H1 (cell line): Measurements from ENCODE around the gene FECH. TPM values are rescaled to one million over a fixed set of nuclear protein-coding genes. Genes with fewer than 3 reads are reported as not detected.

Experiments
- CTCF ChIA-PET: fragments of 300-600 bp; sonication (Branson Sonifier 250); formaldehyde crosslinking; loops from one replicate; lab custom pipeline; 2021; ENCODE audit not compliant: partially characterized antibody; lab: Charles Lee
- POLR2A ChIA-PET: fragments of 300-600 bp; sonication (Branson Sonifier 250); formaldehyde crosslinking; loops from one replicate; lab custom pipeline; 2021; ENCODE audit warnings: inconsistent platforms; ENCODE audit not compliant: partially characterized antibody; lab: Charles Lee
- DNase-seq, 2 experiments: peaks; one replicate each; pipeline versions ENCODE4 v3.0.0 to v3.0.0-alpha.2; 2010 to 2022; ENCODE audit warnings: low spot score in 2 of 2, low read depth in 1 of 2, mixed read lengths in 1 of 2
- FAIRE-seq: peaks from 2 replicates; lab custom pipeline; 2011; peaks lifted over from hg19 to GRCh38; lab: Jason Lieb, UNC
- H2AFZ ChIP-seq: 2 replicates; pipeline ENCODE4 v1.8.1; 2012; ENCODE audit warnings: low read length, inconsistent platforms
- H2AK5ac ChIP-seq: 2 replicates; pipeline ENCODE4 v1.6.1; 2013; ENCODE audit warnings: low read depth, low read length
- H2BK120ac ChIP-seq: replicated peaks from 2 replicates; pipeline ENCODE3; 2013; ENCODE audit warnings: low read depth, low read length, inconsistent platforms
- H2BK12ac ChIP-seq: 2 replicates; pipeline ENCODE4 v1.6.1; 2013; ENCODE audit warnings: low read depth, low read length
- H2BK15ac ChIP-seq: 2 replicates; pipeline ENCODE4 v1.6.1; 2013; ENCODE audit warnings: low read length
- H2BK20ac ChIP-seq: 2 replicates; pipeline ENCODE4 v1.6.1; 2013; ENCODE audit warnings: low read length
- H2BK5ac ChIP-seq: 2 replicates; pipeline ENCODE4 v1.6.1; 2013; ENCODE audit warnings: low read depth, low read length
- H3K14ac ChIP-seq: 2 replicates; pipeline ENCODE4 v1.6.1; 2013; ENCODE audit warnings: inconsistent platforms; ENCODE audit not compliant: insufficient read length
- H3K18ac ChIP-seq: 2 replicates; pipeline ENCODE4 v1.6.1; 2013; ENCODE audit warnings: low read length; ENCODE audit errors: extremely low read depth
- H3K23ac ChIP-seq: 2 replicates; pipeline ENCODE4 v1.6.1; 2013; ENCODE audit warnings: inconsistent platforms; ENCODE audit not compliant: insufficient read length
- H3K23me2 ChIP-seq: 2 replicates; pipeline ENCODE4 v1.6.1; 2013; ENCODE audit warnings: low read depth, low read length
- H3K27ac ChIP-seq: 2 replicates; pipeline ENCODE4 v1.6.1; 2011; ENCODE audit warnings: low read depth, low read length, inconsistent platforms
- H3K27me3 ChIP-seq, 4 experiments: replicated peaks in 1 of 4; 1 replicate in 1 of 4; 2 replicates in 3 of 4; pipeline versions ENCODE4 v1.6.1 to v1.8.1; 2011 to 2013; ENCODE audit warnings: low read length in 3 of 4, mild to moderate bottlenecking in 3 of 4, inconsistent platforms in 2 of 4, mixed read lengths in 2 of 4, moderate library complexity in 1 of 4; ENCODE audit not compliant: control insufficient read depth in 3 of 4, insufficient read depth in 3 of 4; ENCODE audit errors: extremely low read depth in 1 of 4
- H3K36me3 ChIP-seq, 4 experiments: 2 replicates each; pipeline versions ENCODE4 v1.6.1 to v1.8.1; 2011 to 2013; ENCODE audit warnings: mild to moderate bottlenecking in 4 of 4, low read length in 3 of 4, moderate library complexity in 2 of 4, control low read depth in 1 of 4, inconsistent platforms in 1 of 4; ENCODE audit not compliant: insufficient read depth in 4 of 4, control insufficient read depth in 2 of 4
- H3K4ac ChIP-seq: replicated peaks from 2 replicates; pipeline ENCODE3; 2013; ENCODE audit warnings: low read length, low read depth, mixed read lengths, inconsistent platforms; ENCODE audit not compliant: insufficient read length
- H3K4me1 ChIP-seq, 4 experiments: replicated peaks in 1 of 4; 1 replicate in 1 of 4; 2 replicates in 3 of 4; pipeline versions ENCODE4 v1.6.1 to v1.8.1; 2011 to 2013; ENCODE audit warnings: low read length in 3 of 4, inconsistent platforms in 2 of 4, mixed read lengths in 1 of 4; ENCODE audit not compliant: insufficient read depth in 4 of 4, control insufficient read depth in 3 of 4
- H3K4me2 ChIP-seq, 2 experiments: 2 replicates each; pipeline versions ENCODE4 v1.6.1 to v1.8.1; 2011 to 2013; ENCODE audit warnings: low read depth in 2 of 2, low read length in 2 of 2, control low read depth in 1 of 2, inconsistent platforms in 1 of 2, mild to moderate bottlenecking in 1 of 2; ENCODE audit not compliant: insufficient read depth in 1 of 2
- H3K4me3 ChIP-seq, 4 experiments: fragments of 200-600, 300-600 bp in 1 of 4; sonication (generic), shearing (Covaris generic), sonication (Bioruptor Twin) in 1 of 4; 2 replicates each; pipeline versions ENCODE4 v1.5.1 to v1.8.1; 2011 to 2016; ENCODE audit warnings: low read length in 4 of 4, low read depth in 3 of 4, control low read depth in 2 of 4, inconsistent platforms in 2 of 4, mild to moderate bottlenecking in 2 of 4, mixed read lengths in 1 of 4, moderate library complexity in 1 of 4; ENCODE audit not compliant: insufficient read depth in 2 of 4; ENCODE audit errors: extremely low read depth in 1 of 4
- H3K56ac ChIP-seq: replicated peaks from 2 replicates; pipeline ENCODE3; 2013; ENCODE audit warnings: low read depth, mild to moderate bottlenecking, mixed read lengths, low read length, inconsistent platforms; ENCODE audit not compliant: insufficient read length
- H3K79me1 ChIP-seq: 2 replicates; pipeline ENCODE4 v1.6.1; 2013; ENCODE audit warnings: low read depth, low read length, control low read depth
- H3K79me2 ChIP-seq, 2 experiments: 2 replicates each; pipeline versions ENCODE4 v1.6.1 to v1.8.1; 2012 to 2013; ENCODE audit warnings: low read length in 2 of 2, mild to moderate bottlenecking in 2 of 2, inconsistent platforms in 1 of 2; ENCODE audit not compliant: insufficient read depth in 2 of 2, control insufficient read depth in 1 of 2
- H3K9ac ChIP-seq, 4 experiments: replicated peaks in 1 of 4; 1 replicate in 1 of 4; 2 replicates in 3 of 4; pipeline versions ENCODE4 v1.6.1 to v1.8.1; 2011 to 2013; ENCODE audit warnings: low read depth in 3 of 4, low read length in 3 of 4, control low read depth in 2 of 4, mild to moderate bottlenecking in 2 of 4, moderate library complexity in 2 of 4, inconsistent platforms in 1 of 4; ENCODE audit errors: extremely low read depth in 1 of 4
- H3K9me3 ChIP-seq, 2 experiments: 2 replicates each; pipeline versions ENCODE4 v1.6.1 to v1.8.1; 2012 to 2013; ENCODE audit warnings: mild to moderate bottlenecking in 2 of 2, moderate library complexity in 2 of 2, control low read depth in 1 of 2, inconsistent platforms in 1 of 2, low read depth in 1 of 2, low read length in 1 of 2, mixed read lengths in 1 of 2; ENCODE audit not compliant: insufficient read depth in 2 of 2
- H4K20me1 ChIP-seq, 2 experiments: replicated peaks in 1 of 2; 2 replicates each; pipeline versions ENCODE3 to v1.8.1; 2011 to 2013; ENCODE audit warnings: inconsistent platforms in 2 of 2, low read length in 2 of 2, mild to moderate bottlenecking in 1 of 2; ENCODE audit not compliant: insufficient read depth in 2 of 2, control insufficient read depth in 1 of 2
- H4K5ac ChIP-seq: 2 replicates; pipeline ENCODE4 v1.6.1; 2013; ENCODE audit warnings: low read length, low read depth, mixed read lengths, inconsistent platforms; ENCODE audit not compliant: insufficient read length
- H4K8ac ChIP-seq: 2 replicates; pipeline ENCODE4 v1.8.0; 2013; ENCODE audit warnings: mild to moderate bottlenecking, moderate library complexity, low read length, inconsistent platforms; ENCODE audit not compliant: insufficient read depth; ENCODE audit errors: extremely low read depth
- H4K91ac ChIP-seq: replicated peaks from 2 replicates; pipeline ENCODE3; 2013; ENCODE audit warnings: low read length, mixed read lengths, inconsistent platforms; ENCODE audit not compliant: insufficient read length
- CBX8 ChIP-seq: fragments of 300-800, 300-1000 bp; sonication (generic); IDR thresholded peaks from 2 replicates; pipeline ENCODE4 v1.7.1; 2016; ENCODE audit warnings: low read depth, low read length, borderline replicate concordance
- EGR1 ChIP-seq: IDR thresholded peaks from 2 replicates; pipeline ENCODE4 v1.6.1; 2011; ENCODE audit warnings: low read depth, low read length, borderline replicate concordance
- RXRA ChIP-seq: IDR thresholded peaks from 2 replicates; pipeline ENCODE4 v1.6.1; 2011; ENCODE audit warnings: low read depth, mild to moderate bottlenecking, low read length, moderate library complexity; ENCODE audit not compliant: insufficient read depth
- SAP30 ChIP-seq: fragments of 300-600 bp; sonication (generic); IDR thresholded peaks from 2 replicates; pipeline ENCODE4 v1.7.1; 2012; ENCODE audit warnings: low read length, moderate library complexity, mild to moderate bottlenecking, inconsistent platforms; ENCODE audit not compliant: insufficient read depth, insufficient replicate concordance
- WGBS, 2 experiments: shearing (Covaris generic) in 1 of 2; methylation state at CpG; one replicate each; pipeline versions ENCODE4 v1.1.6 to v1.1.7; 2013 to 2015; ENCODE audit warnings: low lambda C conversion rate in 2 of 2, mixed read lengths in 2 of 2, inconsistent platforms in 1 of 2, low coverage in 1 of 2, missing lambda C conversion rate in 1 of 2; ENCODE audit not compliant: insufficient replicate concordance in 2 of 2, insufficient coverage in 1 of 2, insufficient read length in 1 of 2; ENCODE audit errors: extremely low coverage in 1 of 2, missing lambda C conversion rate in 1 of 2; 5-methylcytosine and 5-hydroxymethylcytosine counted together
- polyA plus RNA-seq, 7 experiments: library from polyadenylated mRNA; depleted of rRNA in 3 of 7; stranded (reverse) in 5 of 7; unstranded in 2 of 7; fragments of >200 nt in 5 of 7; fragments of 200-250 nt in 2 of 7; gene quantifications; 1 replicate in 5 of 7; 2 replicates in 1 of 7; 4 replicates in 1 of 7; pipeline versions ENCODE4 v1.2.1 to v1.2.3, GENCODE V29; 2011 to 2013; ENCODE audit warnings: missing spikeins in 2 of 7, mixed read lengths in 2 of 7
- total RNA-seq: library from RNA; stranded (reverse); fragmentation: NEBNext Ultra II Directional; extraction: Animal tissue kit (Norgen Biotek cat#: 25700); gene quantifications from 2 replicates; pipeline ENCODE4 v1.2.1, GENCODE V29; 2021

FECH gene
- total and polyA plus RNA-seq, 2 of the 8 experiments (the other 6 are each of a cell fraction or from before 2014, with no cell fraction given): 13.1 to 26.6 TPM

GRCh38 chr18:57502624-57503023 lies 83.9 kb downstream of the FECH start:
- Histone ChIP-seq H2BK15ac (no peak overlapping the region), H2AFZ (no peak overlapping the region), H3K4ac (no peak overlapping the region), H3K36me3 (no peaks in the 10 kb centered on the region), H3K4me1 (no peaks in the 10 kb centered on the region), H3K23ac (no peak overlapping the region), H4K5ac (no peak overlapping the region), H2BK12ac (no peak overlapping the region), H3K4me3 (no peak overlapping the region), H2BK20ac (no peak overlapping the region), H3K27me3 (no peaks in the 10 kb centered on the region), H3K4me2 (no peak overlapping the region), H3K79me2 (no peaks in the 10 kb centered on the region), H3K56ac (no peak overlapping the region), H3K27ac (no peak overlapping the region), H3K18ac (no peak overlapping the region), H3K23me2 (no peaks in the 10 kb centered on the region), H3K79me1 (no peaks in the 10 kb centered on the region), H2BK5ac (no peak overlapping the region), H3K9me3 (no peaks in the 10 kb centered on the region), H3K14ac (no peak overlapping the region), H4K8ac (no peak overlapping the region), H2BK120ac (no peak overlapping the region), H3K9ac (no peak overlapping the region), H4K91ac (no peak overlapping the region), H2AK5ac (no peak overlapping the region), H4K20me1 (no peaks in the 10 kb centered on the region)
- WGBS, 2 experiments: 76% methylated on average over 9 of the region's 9 CpGs; no CpG with 5 or more reads in 1 of the 2 experiments
- CTCF ChIA-PET: interaction anchor here (0.8 to 1.9 kb wide), 3 partner anchors 10 to 56 kb away, joined by 3 to 9 read pairs (median 5); no protein-coding TSS in a partner anchor
- TF ChIP-seq CBX8: no peak
- TF ChIP-seq SAP30: no peak
- no peak for TF ChIP-seq EGR1
- TF ChIP-seq RXRA: no peak
- FAIRE-seq (no peak), DNase-seq (no peak)
- POLR2A ChIA-PET: no interaction called here
